Body of pancreas (tissue), 4 donors: ENCODE measurements around the gene EMC1.

Experiments used
- CTCF ChIP-seq, 7 experiments: fragments of 450-650 bp in 4 of 7; fragments of 200-600 bp in 3 of 7; sonication (generic) in 3 of 7; IDR thresholded peaks; one replicate each; pipeline ENCODE4 v1.5.1; 2016 to 2019; ENCODE audit warnings: antibody characterized with exemption in 7 of 7
- POLR2A ChIP-seq, 3 donors: fragments of 450-650 bp; IDR thresholded peaks; one replicate each; pipeline ENCODE4 v1.6.1; 2016; ENCODE audit warnings: antibody characterized with exemption in 3 of 3, mild to moderate bottlenecking in 2 of 3

- TF ChIP-seq POLR2A (IDR thresholded peaks at IDR 0.05) = no peak
- no peak for TF ChIP-seq CTCF (IDR thresholded peaks at IDR 0.05)
Observed at GRCh38 chr1:19262744-19263143, 11.4 kb upstream of the EMC1 start.
